Neural progenitor cell (in vitro differentiated cells): ENCODE results near the gene NOG. TPM values are rescaled to one million over a fixed set of nuclear protein-coding genes. Genes with fewer than 3 reads are reported as not detected.

Experiments
- DNase-seq: peaks from one replicate; pipeline ENCODE4 v3.0.0-alpha.2; 2016; ENCODE audit warnings: low spot score
- H2AFZ ChIP-seq: fragments of 200-600 bp; sonication (generic); replicated peaks from 2 replicates; pipeline ENCODE4 v1.6.1; 2016; ENCODE audit warnings: antibody characterized with exemption
- H3F3A ChIP-seq: fragments of 200-600 bp; sonication (generic); 2 replicates; pipeline ENCODE4 v1.6.1; 2016; ENCODE audit warnings: antibody characterized with exemption, low read depth
- H3K27ac ChIP-seq: fragments of 200-600 bp; sonication (generic); 2 replicates; pipeline ENCODE4 v1.5.1; 2016; ENCODE audit warnings: mild to moderate bottlenecking
- H3K27me3 ChIP-seq: fragments of 200-600 bp; sonication (generic); 2 replicates; pipeline ENCODE4 v1.6.1; 2016; ENCODE audit warnings: mild to moderate bottlenecking, moderate library complexity
- H3K36me3 ChIP-seq: fragments of 200-600 bp; sonication (generic); 2 replicates; pipeline ENCODE4 v1.5.1; 2016
- H3K4me1 ChIP-seq: fragments of 200-600 bp; sonication (generic); 2 replicates; pipeline ENCODE4 v1.6.1; 2016; ENCODE audit warnings: mixed run types
- H3K4me2 ChIP-seq: fragments of 200-600 bp; sonication (generic); 2 replicates; pipeline ENCODE4 v1.6.1; 2016
- H3K4me3 ChIP-seq: fragments of 200-600 bp; sonication (generic); 2 replicates; pipeline ENCODE4 v1.5.1; 2016
- H3K79me2 ChIP-seq: fragments of 200-600 bp; sonication (generic); 2 replicates; pipeline ENCODE4 v1.6.1; 2016; ENCODE audit warnings: low read depth
- H3K9ac ChIP-seq: fragments of 200-600 bp; sonication (generic); 2 replicates; pipeline ENCODE4 v1.6.1; 2016
- H3K9me3 ChIP-seq: fragments of 200-600 bp; sonication (generic); 2 replicates; pipeline ENCODE4 v1.5.1; 2016; ENCODE audit warnings: low read depth
- H4K20me1 ChIP-seq: fragments of 200-600 bp; sonication (generic); 2 replicates; pipeline ENCODE4 v1.6.1; 2016; ENCODE audit warnings: low read depth
- H3K27ac Mint-ChIP-seq: 3 replicates; pipeline ENCODE4 v1.8.0; 2021; ENCODE audit warnings: mixed read lengths
- H3K27me3 Mint-ChIP-seq: 2 replicates; pipeline ENCODE4 v1.8.0; 2022; ENCODE audit warnings: low read depth, mild to moderate bottlenecking, inconsistent platforms, moderate library complexity, mixed read lengths; ENCODE audit not compliant: insufficient read depth
- H3K36me3 Mint-ChIP-seq: 3 replicates; pipeline ENCODE4 v1.8.0; 2021; ENCODE audit warnings: mixed read lengths
- H3K4me1 Mint-ChIP-seq: 3 replicates; pipeline ENCODE4 v1.8.0; 2021; ENCODE audit warnings: mixed read lengths
- H3K4me3 Mint-ChIP-seq: 3 replicates; pipeline ENCODE4 v1.8.0; 2021; ENCODE audit warnings: mild to moderate bottlenecking, moderate library complexity, mixed read lengths
- H3K9me3 Mint-ChIP-seq: 3 replicates; pipeline ENCODE4 v1.8.0; 2020; ENCODE audit warnings: mixed read lengths
- CTCF ChIP-seq: fragments of 200-600 bp; sonication (generic); IDR thresholded peaks from 2 replicates; pipeline ENCODE4 v1.5.1; 2017; ENCODE audit warnings: antibody characterized with exemption, mild to moderate bottlenecking
- EZH2 ChIP-seq: fragments of 200-600 bp; sonication (generic); IDR thresholded peaks from 2 replicates; pipeline ENCODE4 v1.6.1; 2017; ENCODE audit warnings: antibody characterized with exemption, mild to moderate bottlenecking, moderate library complexity
- EZH2phosphoT487 ChIP-seq: fragments of 200-600 bp; sonication (generic); IDR thresholded peaks from 2 replicates; pipeline ENCODE4 v1.6.1; 2017; ENCODE audit warnings: antibody characterized with exemption
- total RNA-seq: library from RNA; depleted of rRNA; stranded (reverse); fragments of >200 nt; gene quantifications from 2 replicates; pipeline ENCODE4 v1.2.3, GENCODE V29; 2015; ENCODE audit warnings: low replicate concordance

The NOG gene
- total RNA-seq, 1 donor from 2014 or later = 0.34 TPM

DNA sequence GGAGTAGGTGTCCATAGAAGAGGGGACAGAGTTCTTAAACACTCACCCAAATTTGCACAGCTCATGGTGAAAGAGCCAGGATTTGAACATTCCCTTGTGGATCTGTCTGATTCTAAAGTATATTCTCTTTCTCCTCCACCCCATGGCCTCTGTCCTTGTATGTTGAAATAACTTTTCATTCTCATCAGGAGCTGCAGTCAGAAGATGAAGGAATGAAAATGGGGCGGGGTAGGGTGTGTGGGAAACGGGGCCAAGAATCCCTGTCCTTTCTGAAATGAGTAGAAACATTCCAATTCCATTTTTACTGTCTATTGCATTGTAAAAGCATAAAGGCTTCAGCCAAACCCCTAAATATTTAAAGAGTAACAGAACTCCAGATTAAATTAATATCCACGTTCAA, 42.8 kb downstream of the NOG start:
- no peaks in the 10 kb centered on the region for H3K9me3 ChIP-seq
- H3K27ac ChIP-seq = no peak overlapping the region
- no peak overlapping the region for H3K4me3 ChIP-seq
- no peaks in the 10 kb centered on the region for H3K36me3 ChIP-seq
- no peak for TF ChIP-seq EZH2phosphoT487
- no peak for TF ChIP-seq CTCF
- TF ChIP-seq EZH2 = no peak
- Mint-ChIP-seq H3K4me1 (peaks cover 34% of the 10 kb centered on the region), H3K36me3 (no peaks in the 10 kb centered on the region), H3K27me3 (peaks cover 9% of the 10 kb centered on the region), H3K4me3 (peak overlapping the region; percentile 13), H3K9me3 (no peaks in the 10 kb centered on the region), H3K27ac (no peak overlapping the region)
- peaks cover 6% of the 10 kb centered on the region for H3K27me3 ChIP-seq
- no peak overlapping the region for H3K4me2 ChIP-seq
- no peaks in the 10 kb centered on the region for H3F3A ChIP-seq
- H2AFZ ChIP-seq = no peak overlapping the region
- DNase-seq = no peak
- H3K79me2 ChIP-seq = no peaks in the 10 kb centered on the region
- no peaks in the 10 kb centered on the region for H3K4me1 ChIP-seq
- H4K20me1 ChIP-seq = no peaks in the 10 kb centered on the region
- H3K9ac ChIP-seq = no peak overlapping the region

DNA sequence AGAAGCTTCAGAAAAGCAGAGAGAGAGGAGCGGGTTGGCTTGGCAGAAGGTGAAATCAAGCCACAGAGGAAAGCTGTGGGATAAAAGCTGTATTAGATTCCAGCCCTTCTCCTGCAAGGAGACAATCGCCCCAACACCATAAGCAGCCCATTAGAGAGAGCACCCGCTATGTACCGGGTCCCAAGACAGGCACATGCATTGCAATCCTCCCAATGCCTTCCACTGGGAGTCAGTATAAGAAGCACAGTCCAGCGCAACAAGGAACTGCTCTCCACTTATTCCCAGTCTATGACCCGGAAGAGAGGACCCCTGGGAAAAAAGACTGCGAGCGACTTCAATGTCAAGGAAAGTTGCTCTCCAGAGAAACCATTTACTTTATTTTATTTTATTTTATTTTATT, 43.8 kb downstream of the NOG start:
- H4K20me1 ChIP-seq = no peaks in the 10 kb centered on the region
- peaks cover 9% of the 10 kb centered on the region for H3K27me3 Mint-ChIP-seq
- H3K4me1 Mint-ChIP-seq = peaks cover 34% of the 10 kb centered on the region
- no peak overlapping the region for H2AFZ ChIP-seq
- H3K27me3 ChIP-seq = peaks cover 6% of the 10 kb centered on the region
- H3K36me3 ChIP-seq = no peaks in the 10 kb centered on the region
- H3F3A ChIP-seq = no peaks in the 10 kb centered on the region
- H3K79me2 ChIP-seq = no peaks in the 10 kb centered on the region
- H3K9me3 ChIP-seq = no peaks in the 10 kb centered on the region
- TF ChIP-seq EZH2 (no peak), CTCF (no peak), EZH2phosphoT487 (no peak)
- no peak overlapping the region for H3K9ac ChIP-seq
- no peak overlapping the region for H3K27ac ChIP-seq
- no peaks in the 10 kb centered on the region for H3K36me3 Mint-ChIP-seq
- DNase-seq = no peak
- H3K27ac Mint-ChIP-seq = peak overlapping the region; percentile 44
- H3K4me3 Mint-ChIP-seq = peak overlapping the region; percentile 17
- no peak overlapping the region for H3K4me3 ChIP-seq
- H3K9me3 Mint-ChIP-seq = no peaks in the 10 kb centered on the region
- H3K4me1 ChIP-seq = no peaks in the 10 kb centered on the region
- no peak overlapping the region for H3K4me2 ChIP-seq

- H3K4me3 ChIP-seq = no peak overlapping the region
- H3K36me3 ChIP-seq = no peaks in the 10 kb centered on the region
- no peak for TF ChIP-seq CTCF
- TF ChIP-seq EZH2phosphoT487 = no peak
- no peak for TF ChIP-seq EZH2
- no peak overlapping the region for H3K9ac ChIP-seq
- no peaks in the 10 kb centered on the region for H3K79me2 ChIP-seq
- Mint-ChIP-seq H3K9me3 (no peaks in the 10 kb centered on the region), H3K27ac (no peak overlapping the region), H3K27me3 (peaks cover 6% of the 10 kb centered on the region), H3K4me1 (peaks cover 34% of the 10 kb centered on the region), H3K36me3 (no peaks in the 10 kb centered on the region), H3K4me3 (no peak overlapping the region)
- H3K4me1 ChIP-seq = no peaks in the 10 kb centered on the region
- no peak for DNase-seq
- no peak overlapping the region for H3K27ac ChIP-seq
- H3K9me3 ChIP-seq = no peaks in the 10 kb centered on the region
- peaks cover 6% of the 10 kb centered on the region for H3K27me3 ChIP-seq
- no peaks in the 10 kb centered on the region for H3F3A ChIP-seq
- H3K4me2 ChIP-seq = no peak overlapping the region
- H2AFZ ChIP-seq = no peak overlapping the region
- no peaks in the 10 kb centered on the region for H4K20me1 ChIP-seq
These were observed 45.1 kb downstream of the NOG start for GRCh38 chr17:56638591-56639051.
